GM23248 (cell line): ENCODE measurements around the gene CLIC4. TPM values are rescaled to one million over a fixed set of nuclear protein-coding genes. Genes with fewer than 3 reads are reported as not detected.
"Not testable (repeated sequence)": the region's sequence is repeated elsewhere in the genome, so short reads cannot be mapped to it uniquely, and the experiment has no call there.

Source experiments
- DNase-seq: peaks from one replicate; pipeline ENCODE4 v3.0.0-alpha.2; 2015
- H2AFZ ChIP-seq: fragments of 200-600 bp; sonication (generic); 2 replicates; pipeline ENCODE4 v1.6.1; 2016; ENCODE audit warnings: antibody characterized with exemption
- H3F3A ChIP-seq: fragments of 200-600 bp; sonication (generic); 2 replicates; pipeline ENCODE4 v1.6.1; 2016; ENCODE audit warnings: mild to moderate bottlenecking, antibody characterized with exemption, mixed run types; ENCODE audit not compliant: insufficient read depth
- H3K27ac ChIP-seq: fragments of 200-600 bp; sonication (generic); 2 replicates; pipeline ENCODE4 v1.5.1; 2016; ENCODE audit warnings: mild to moderate bottlenecking
- H3K27me3 ChIP-seq: fragments of 200-600 bp; sonication (generic); replicated peaks from 2 replicates; pipeline ENCODE4 v1.6.1; 2016; ENCODE audit warnings: mild to moderate bottlenecking; ENCODE audit not compliant: insufficient read depth
- H3K36me3 ChIP-seq: fragments of 200-600 bp; sonication (generic); 2 replicates; pipeline ENCODE4 v1.6.1; 2016; ENCODE audit warnings: low read depth, mild to moderate bottlenecking
- H3K4me1 ChIP-seq: fragments of 200-600 bp; sonication (generic); 2 replicates; pipeline ENCODE4 v1.6.1; 2016; ENCODE audit warnings: mild to moderate bottlenecking; ENCODE audit not compliant: insufficient read depth
- H3K4me2 ChIP-seq: fragments of 200-600 bp; sonication (generic); one replicate; pipeline ENCODE4 v1.6.1; 2016; ENCODE audit warnings: mild to moderate bottlenecking; ENCODE audit not compliant: unreplicated experiment
- H3K4me3 ChIP-seq: fragments of 200-600 bp; sonication (generic); 2 replicates; pipeline ENCODE4 v1.5.1; 2016; ENCODE audit warnings: mild to moderate bottlenecking
- H3K79me2 ChIP-seq: fragments of 200-600 bp; sonication (generic); 2 replicates; pipeline ENCODE4 v1.6.1; 2016; ENCODE audit warnings: mild to moderate bottlenecking; ENCODE audit not compliant: insufficient read depth
- H3K9ac ChIP-seq: fragments of 200-600 bp; sonication (generic); 2 replicates; pipeline ENCODE4 v1.6.1; 2016; ENCODE audit warnings: mild to moderate bottlenecking
- H3K9me2 ChIP-seq: fragments of 200-600 bp; sonication (generic); 2 replicates; pipeline ENCODE4 v1.6.1; 2016; ENCODE audit warnings: mixed run types, mild to moderate bottlenecking, moderate library complexity; ENCODE audit not compliant: insufficient read depth
- H3K9me3 ChIP-seq: fragments of 200-600 bp; sonication (generic); one replicate; pipeline ENCODE4 v1.6.1; 2017; ENCODE audit warnings: low read depth
- H4K20me1 ChIP-seq: fragments of 200-600 bp; sonication (generic); 2 replicates; pipeline ENCODE4 v1.6.0; 2016; ENCODE audit not compliant: insufficient read depth
- EZH2 ChIP-seq: fragments of 200-600 bp; sonication (generic); IDR thresholded peaks from 2 replicates; pipeline ENCODE4 v1.6.1; 2018; ENCODE audit warnings: antibody characterized with exemption, mild to moderate bottlenecking; ENCODE audit not compliant: insufficient read depth, poor library complexity, severe bottlenecking
- EZH2phosphoT487 ChIP-seq: fragments of 200-600 bp; sonication (generic); IDR thresholded peaks from 2 replicates; pipeline ENCODE4 v1.6.1; 2018; ENCODE audit warnings: antibody characterized with exemption, moderate library complexity, mild to moderate bottlenecking, low read depth; ENCODE audit not compliant: insufficient read depth
- WGBS, 2 experiments: methylation state at CpG; one replicate each; pipeline ENCODE4 v1.1.6; 2015 to 2017; ENCODE audit warnings: low lambda C conversion rate in 2 of 2, low coverage in 1 of 2; ENCODE audit errors: missing lambda C conversion rate in 2 of 2; 5-methylcytosine and 5-hydroxymethylcytosine counted together
- in situ Hi-C: fragments of 300-500 bp; cut with MboI; formaldehyde crosslinking; loops from 2 replicates; pipeline ENCODE4 v1.15.0; 2020
- polyA plus RNA-seq: library from polyadenylated mRNA; unstranded; fragments of >200 nt; fragmentation: Nextera tagmentation; extraction: Ambion mirVana; gene quantifications from 2 replicates; pipeline ENCODE4 v1.2.1, GENCODE V29; 2016
- total RNA-seq: library from RNA; depleted of rRNA; stranded (reverse); fragments of >200 nt; shearing (Covaris generic); gene quantifications from 2 replicates; pipeline ENCODE4 v1.2.3, GENCODE V29; 2014

CLIC4 gene
- total and polyA plus RNA-seq, 2 experiments from 2014 or later = 1,380 to 1,665 TPM

GRCh38 chr1:24796524-24796923 is 51.3 kb downstream of the CLIC4 start:
- H3K4me1 ChIP-seq = peaks cover 53% of the 10 kb centered on the region
- H3K27me3 ChIP-seq = no peaks in the 10 kb centered on the region
- no peak overlapping the region for H3K27ac ChIP-seq
- in situ Hi-C loops = no loop called here
- no peak overlapping the region for H2AFZ ChIP-seq
- no peaks in the 10 kb centered on the region for H3K9me2 ChIP-seq
- no peak overlapping the region for H3K4me3 ChIP-seq
- peaks cover 85% of the 10 kb centered on the region for H3K79me2 ChIP-seq
- H3K9ac ChIP-seq = no peak overlapping the region
- no peak for TF ChIP-seq EZH2
- TF ChIP-seq EZH2phosphoT487 = no peak
- 99 to 100% methylated on average over 2 of the region's 2 CpGs for WGBS, 2 experiments
- no peak overlapping the region for H3K4me2 ChIP-seq
- peaks cover 66% of the 10 kb centered on the region for H3F3A ChIP-seq
- H3K9me3 ChIP-seq = no peaks in the 10 kb centered on the region
- no peak for DNase-seq
- peaks cover 33% of the 10 kb centered on the region for H4K20me1 ChIP-seq
- peaks cover 15% of the 10 kb centered on the region; the same call in 1 of the 2 replicates for H3K36me3 ChIP-seq

- not testable (repeated sequence) for H3K9ac ChIP-seq
- WGBS, 2 experiments = 89 to 90% methylated on average over 10 to 31 of the region's 33 CpGs
- H3K79me2 ChIP-seq = peaks cover 84% of the 10 kb centered on the region
Observed at GRCh38 chr1:24799242-24799641, 54.0 kb downstream of the CLIC4 start.

DNA sequence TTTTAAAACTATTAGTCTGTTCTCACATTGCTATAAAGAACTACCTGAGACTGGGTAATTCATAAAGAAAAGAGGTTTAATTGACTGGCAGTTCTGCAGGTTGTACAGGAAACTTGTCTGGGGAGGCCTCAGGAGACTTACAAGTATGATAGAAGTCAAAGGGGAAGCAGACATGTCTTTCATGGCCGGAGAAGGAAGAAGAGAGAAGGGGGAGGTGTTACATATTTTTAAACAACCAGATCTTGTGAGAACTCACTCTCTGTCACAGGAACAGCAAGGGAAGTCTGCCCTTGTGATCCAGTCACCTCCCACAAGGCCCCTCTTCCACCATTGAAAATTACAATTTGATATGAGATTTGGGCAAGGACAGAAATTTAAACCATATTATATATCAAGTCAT is 55.9 kb downstream of the CLIC4 start:
- no peaks in the 10 kb centered on the region for H3K9me2 ChIP-seq
- peaks cover 36% of the 10 kb centered on the region; the same call in 1 of the 2 replicates for H3K36me3 ChIP-seq
- H3K9ac ChIP-seq = 0 out of 2 replicates have a peak overlapping the region, but pooled peaks have one; percentile 13
- H3K27me3 ChIP-seq = no peaks in the 10 kb centered on the region
- in situ Hi-C loops = no loop called here
- DNase-seq = no peak
- H3K4me2 ChIP-seq = no peak overlapping the region
- peaks cover 69% of the 10 kb centered on the region for H3F3A ChIP-seq
- peaks cover 83% of the 10 kb centered on the region for H3K79me2 ChIP-seq
- peaks cover 44% of the 10 kb centered on the region for H4K20me1 ChIP-seq
- no peaks in the 10 kb centered on the region for H3K9me3 ChIP-seq
- WGBS, 2 experiments = 44 to 65% methylated on average over 1 of the region's 1 CpG
- no peak for TF ChIP-seq EZH2
- TF ChIP-seq EZH2phosphoT487 = no peak
- H3K4me1 ChIP-seq = peaks cover 53% of the 10 kb centered on the region
- peak overlapping the region; percentile 56; the same call in 1 of the 2 replicates for H3K27ac ChIP-seq
- H2AFZ ChIP-seq = no peak overlapping the region
- no peak overlapping the region for H3K4me3 ChIP-seq

More at GRCh38 chr1:24799242-24799641, 54.0 kb downstream of the CLIC4 start:
- H3K4me3 ChIP-seq, H3K27ac ChIP-seq, in situ Hi-C loops, H3K9me3 ChIP-seq, H3K27me3 ChIP-seq, H3K9me2 ChIP-seq, H3K4me2 ChIP-seq, H2AFZ ChIP-seq, DNase-seq: not testable (repeated sequence)
- H3K36me3 ChIP-seq = peaks cover 31% of the 10 kb centered on the region; the same call in 1 of the 2 replicates
- H3K4me1 ChIP-seq = peaks cover 55% of the 10 kb centered on the region
- H4K20me1 ChIP-seq = peaks cover 41% of the 10 kb centered on the region
- H3F3A ChIP-seq = peaks cover 70% of the 10 kb centered on the region

- Histone ChIP-seq H3K36me3 (peaks cover 45% of the 10 kb centered on the region), H3K4me1 (peaks cover 65% of the 10 kb centered on the region), H3K9me2 (no peaks in the 10 kb centered on the region), H3K27me3 (no peaks in the 10 kb centered on the region), H2AFZ (no peak overlapping the region), H3K79me2 (peaks cover 83% of the 10 kb centered on the region), H3K9me3 (no peaks in the 10 kb centered on the region), H3K27ac (peak overlapping the region; percentile 56), H3F3A (peaks cover 70% of the 10 kb centered on the region), H3K4me2 (no peak overlapping the region), H3K9ac (no peak overlapping the region), H4K20me1 (peaks cover 44% of the 10 kb centered on the region), H3K4me3 (no peak overlapping the region)
- in situ Hi-C loops = no loop called here
- WGBS, 2 experiments = 10 to 13% methylated on average over 2 of the region's 2 CpGs
- TF ChIP-seq EZH2phosphoT487 (no peak), EZH2 (no peak)
- peak; percentile 36 for DNase-seq
Observed at GRCh38 chr1:24803220-24803619, 58.0 kb downstream of the CLIC4 start.

GRCh38 chr1:24803987-24804530 is 58.8 kb downstream of the CLIC4 start:
- Histone ChIP-seq H3K9me2 (no peaks in the 10 kb centered on the region), H3K4me2 (peak overlapping the region; percentile 7), H3K27ac (peak overlapping the region; percentile 56), H3K4me1 (peaks cover 72% of the 10 kb centered on the region), H3F3A (peaks cover 74% of the 10 kb centered on the region), H3K4me3 (no peak overlapping the region), H3K36me3 (peaks cover 49% of the 10 kb centered on the region), H3K9ac (no peak overlapping the region), H2AFZ (no peak overlapping the region), H3K9me3 (no peaks in the 10 kb centered on the region), H4K20me1 (peaks cover 47% of the 10 kb centered on the region), H3K79me2 (peaks cover 88% of the 10 kb centered on the region), H3K27me3 (no peaks in the 10 kb centered on the region)
- in situ Hi-C loops = no loop called here
- TF ChIP-seq EZH2 (no peak), EZH2phosphoT487 (no peak)
- no peak for DNase-seq
